ENCODE data around the gene AHNAK2.
A peak's percentile ranks its signal among the peaks of the same experiment; 100 is the strongest.

The AHNAK2 gene

GRCh38 chr14:104933746-104934733 lies 44.1 kb downstream of the AHNAK2 start:
- DNase-seq = no peak
- in situ Hi-C loops (cut with HindIII; ENCODE audit: low pct_ligation_motif_present, low pct_unique_long_range_greater_than_20kb, low sequenced_read_pairs) = no loop called here

- in situ Hi-C loops (cut with HindIII; ENCODE audit: low pct_ligation_motif_present, low pct_unique_long_range_greater_than_20kb, low sequenced_read_pairs) = no loop called here
These were observed 45.2 kb downstream of the AHNAK2 start for GRCh38 chr14:104932676-104933631.

GRCh38 chr14:104931771-104932675 lies 46.2 kb downstream of the AHNAK2 start:
- DNase-seq = no peak
- in situ Hi-C loops (cut with HindIII; ENCODE audit: low pct_ligation_motif_present, low pct_unique_long_range_greater_than_20kb, low sequenced_read_pairs) = no loop called here

More at GRCh38 chr14:104932676-104933631, 45.2 kb downstream of the AHNAK2 start:
- DNase-seq = peak; percentile 81

- in situ Hi-C loops (cut with HindIII; ENCODE audit: low pct_ligation_motif_present, low pct_unique_long_range_greater_than_20kb, low sequenced_read_pairs) = no loop called here
- no peak for DNase-seq
These were observed 46.8 kb downstream of the AHNAK2 start for GRCh38 chr14:104931304-104931770.

GRCh38 chr14:104930526-104931303 lies 47.5 kb downstream of the AHNAK2 start:
- no peak for DNase-seq
- in situ Hi-C loops (cut with HindIII; ENCODE audit: low pct_ligation_motif_present, low pct_unique_long_range_greater_than_20kb, low sequenced_read_pairs) = no loop called here

- no peak for DNase-seq
- in situ Hi-C loops (cut with HindIII; ENCODE audit: low pct_ligation_motif_present, low pct_unique_long_range_greater_than_20kb, low sequenced_read_pairs) = no loop called here
These were observed 48.6 kb downstream of the AHNAK2 start for GRCh38 chr14:104929268-104930230.

- DNase-seq = no peak
- in situ Hi-C loops (cut with HindIII; ENCODE audit: low pct_ligation_motif_present, low pct_unique_long_range_greater_than_20kb, low sequenced_read_pairs) = no loop called here
These were observed 49.6 kb downstream of the AHNAK2 start for GRCh38 chr14:104928391-104929133.

GRCh38 chr14:104927901-104928300 lies 50.3 kb downstream of the AHNAK2 start:
- no peak for DNase-seq
- in situ Hi-C loops (cut with HindIII; ENCODE audit: low pct_ligation_motif_present, low pct_unique_long_range_greater_than_20kb, low sequenced_read_pairs) = no loop called here

- in situ Hi-C loops (cut with HindIII; ENCODE audit: low pct_ligation_motif_present, low pct_unique_long_range_greater_than_20kb, low sequenced_read_pairs) = no loop called here
- no peak for DNase-seq
These were observed 50.8 kb downstream of the AHNAK2 start for GRCh38 chr14:104927432-104927816.

- DNase-seq = no peak
- in situ Hi-C loops (cut with HindIII; ENCODE audit: low pct_ligation_motif_present, low pct_unique_long_range_greater_than_20kb, low sequenced_read_pairs) = no loop called here
These were observed 51.3 kb downstream of the AHNAK2 start for GRCh38 chr14:104926619-104927431.

GRCh38 chr14:104925855-104926609 lies 52.1 kb downstream of the AHNAK2 start:
- in situ Hi-C loops (cut with HindIII; ENCODE audit: low pct_ligation_motif_present, low pct_unique_long_range_greater_than_20kb, low sequenced_read_pairs) = no loop called here

GRCh38 chr14:104925214-104925854 lies 52.8 kb downstream of the AHNAK2 start:
- no peak for DNase-seq

More at GRCh38 chr14:104925855-104926609, 52.1 kb downstream of the AHNAK2 start:
- DNase-seq = no peak

GRCh38 chr14:104924421-104925213 lies 53.6 kb downstream of the AHNAK2 start, which contains the start of gene PLD4:
Gene PLD4 (plus strand): TSS chr14:104924879. CDS start chr14:104927141, 2,262 bp downstream.
- in situ Hi-C loops (cut with HindIII; ENCODE audit: low pct_ligation_motif_present, low pct_unique_long_range_greater_than_20kb, low sequenced_read_pairs) = no loop called here
- no peak for DNase-seq

More at GRCh38 chr14:104925214-104925854, 52.8 kb downstream of the AHNAK2 start:
- in situ Hi-C loops (cut with HindIII; ENCODE audit: low pct_ligation_motif_present, low pct_unique_long_range_greater_than_20kb, low sequenced_read_pairs) = no loop called here
